ENCODE data around the gene ASB8. TPM values are rescaled to one million over a fixed set of nuclear protein-coding genes. Genes with fewer than 3 reads are reported as not detected.
"Not testable (repeated sequence)": the region's sequence is repeated elsewhere in the genome, so short reads cannot be mapped to it uniquely, and the experiment has no call there.

Gene ASB8
- total RNA-seq, 1 donor: 35.5 TPM

- DNase-seq (ENCODE audit: insufficient read length, low spot score, missing footprints): no peak
Measured at GRCh38 chr12:48156652-48157017, 680 bp downstream of the ASB8 start.

DNA sequence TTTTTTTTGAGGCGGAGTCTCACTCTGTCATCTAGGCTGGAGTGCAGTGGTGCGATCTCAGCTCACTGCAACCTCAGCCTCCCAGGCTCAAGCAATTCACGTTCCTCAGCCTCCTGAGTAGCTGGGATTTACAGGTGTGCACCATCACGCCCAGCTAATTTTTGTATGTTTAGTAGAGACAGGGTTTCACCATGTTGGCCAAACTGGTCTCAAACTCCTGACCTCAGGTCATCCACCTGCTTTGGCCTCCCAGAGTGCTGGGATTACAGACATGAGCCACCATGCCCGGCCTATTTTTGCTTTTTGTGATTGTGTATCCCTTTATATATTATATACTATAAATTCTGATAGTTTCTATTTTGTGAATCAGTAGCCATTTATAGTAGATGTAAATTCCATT lies 1.5 kb downstream of the ASB8 start:
- not testable (repeated sequence) for H3K9me3 ChIP-seq (ENCODE audit: low read depth, low read length); H3K27ac ChIP-seq (ENCODE audit: low read depth, low read length); H3K4me2 ChIP-seq (ENCODE audit: insufficient read depth, low read length); H3K27me3 ChIP-seq (ENCODE audit: insufficient read depth, low read length); DNase-seq (ENCODE audit: insufficient read length, low spot score, missing footprints); H2AFZ ChIP-seq (ENCODE audit: low read length); H3K4me3 ChIP-seq (ENCODE audit: insufficient read depth, low read length); H4K20me1 ChIP-seq (ENCODE audit: insufficient read depth, low read length)
- Histone ChIP-seq H3K79me2 (ENCODE audit: insufficient read depth, low read length) (peaks cover 28% of the 10 kb centered on the region), H3K36me3 (ENCODE audit: insufficient read depth, low read length) (peaks cover 19% of the 10 kb centered on the region), H3K4me1 (ENCODE audit: insufficient read depth, low read length) (peaks cover 11% of the 10 kb centered on the region)

More at GRCh38 chr12:48156652-48157017, 680 bp downstream of the ASB8 start:
- peaks cover 11% of the 10 kb centered on the region for H3K4me1 ChIP-seq (ENCODE audit: insufficient read depth, low read length)
- peak overlapping the region; percentile 30 for H3K27ac ChIP-seq (ENCODE audit: low read depth, low read length)
- no peaks in the 10 kb centered on the region for H3K9me3 ChIP-seq (ENCODE audit: low read depth, low read length)
- H3K27me3 ChIP-seq (ENCODE audit: insufficient read depth, low read length): peaks cover 4% of the 10 kb centered on the region
- H3K4me3 ChIP-seq (ENCODE audit: insufficient read depth, low read length): peak overlapping the region; percentile 94
- peak overlapping the region; percentile 96 for H2AFZ ChIP-seq (ENCODE audit: low read length)
- peaks cover 11% of the 10 kb centered on the region for H3K36me3 ChIP-seq (ENCODE audit: insufficient read depth, low read length)
- peaks cover 28% of the 10 kb centered on the region for H3K79me2 ChIP-seq (ENCODE audit: insufficient read depth, low read length)
- peaks cover 2% of the 10 kb centered on the region for H4K20me1 ChIP-seq (ENCODE audit: insufficient read depth, low read length)
- TF ChIP-seq CTCF (IDR thresholded peaks at IDR 0.05; ENCODE audit: extremely low read depth, low read depth, low read length): no peak
- H3K4me2 ChIP-seq (ENCODE audit: insufficient read depth, low read length): peak overlapping the region; percentile 92

DNA sequence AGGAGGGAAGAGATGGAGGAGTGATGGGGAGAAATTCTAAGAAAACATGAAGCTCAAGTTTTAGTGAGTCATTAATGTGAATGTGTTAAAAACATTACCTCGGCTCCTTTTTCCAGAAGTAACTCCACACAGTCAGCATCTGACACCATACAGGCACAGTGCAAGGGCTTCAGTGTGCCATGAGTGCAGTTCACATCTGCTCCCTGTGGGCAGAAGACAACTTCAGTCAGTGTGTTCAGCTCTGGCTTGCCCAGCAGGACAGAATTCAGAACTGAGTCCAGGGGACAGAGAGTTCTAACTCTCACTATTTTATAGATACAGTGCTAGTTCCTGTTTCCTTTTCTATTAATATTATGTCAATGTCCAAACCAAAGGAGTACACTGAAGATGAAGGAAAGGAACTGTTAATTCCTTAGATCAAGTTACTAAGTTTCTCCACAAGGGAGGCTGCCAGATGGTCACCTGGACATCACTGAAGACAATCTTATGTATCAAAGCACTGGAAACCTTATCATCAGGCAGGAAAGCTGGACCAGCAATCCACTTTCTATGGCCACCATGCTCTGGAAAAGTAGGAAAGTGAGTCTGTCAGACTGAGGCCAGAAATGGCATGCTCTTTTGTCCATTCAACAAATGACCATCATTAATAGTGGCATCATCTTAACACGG lies 6.1 kb downstream of the ASB8 start:
- Histone ChIP-seq H3K4me3 (ENCODE audit: insufficient read depth, low read length) (no peak overlapping the region), H3K4me2 (ENCODE audit: insufficient read depth, low read length) (no peak overlapping the region), H3K9me3 (ENCODE audit: low read depth, low read length) (no peaks in the 10 kb centered on the region), H3K27me3 (ENCODE audit: insufficient read depth, low read length) (no peaks in the 10 kb centered on the region), H3K4me1 (ENCODE audit: insufficient read depth, low read length) (peaks cover under 1% of the 10 kb centered on the region), H3K79me2 (ENCODE audit: insufficient read depth, low read length) (peaks cover 17% of the 10 kb centered on the region), H3K27ac (ENCODE audit: low read depth, low read length) (no peak overlapping the region), H2AFZ (ENCODE audit: low read length) (no peak overlapping the region), H3K36me3 (ENCODE audit: insufficient read depth, low read length) (peaks cover 57% of the 10 kb centered on the region), H4K20me1 (ENCODE audit: insufficient read depth, low read length) (peaks cover under 1% of the 10 kb centered on the region)
- no peak for DNase-seq (ENCODE audit: insufficient read length, low spot score, missing footprints)
- TF ChIP-seq CTCF (IDR thresholded peaks at IDR 0.05; ENCODE audit: extremely low read depth, low read depth, low read length): no peak

GRCh38 chr12:48145981-48146380 lies 11.3 kb downstream of the ASB8 start:
- Histone ChIP-seq H4K20me1 (ENCODE audit: insufficient read depth, low read length) (no peaks in the 10 kb centered on the region), H3K79me2 (ENCODE audit: insufficient read depth, low read length) (no peaks in the 10 kb centered on the region), H3K9me3 (ENCODE audit: low read depth, low read length) (no peaks in the 10 kb centered on the region), H3K4me1 (ENCODE audit: insufficient read depth, low read length) (no peaks in the 10 kb centered on the region), H3K4me3 (ENCODE audit: insufficient read depth, low read length) (no peak overlapping the region), H2AFZ (ENCODE audit: low read length) (no peak overlapping the region), H3K4me2 (ENCODE audit: insufficient read depth, low read length) (no peak overlapping the region), H3K36me3 (ENCODE audit: insufficient read depth, low read length) (peaks cover 70% of the 10 kb centered on the region), H3K27ac (ENCODE audit: low read depth, low read length) (no peak overlapping the region), H3K27me3 (ENCODE audit: insufficient read depth, low read length) (no peaks in the 10 kb centered on the region)
- DNase-seq (ENCODE audit: insufficient read length, low spot score, missing footprints): no peak
- no peak for TF ChIP-seq CTCF (IDR thresholded peaks at IDR 0.05; ENCODE audit: extremely low read depth, low read depth, low read length)
